HT1080 (cell line): ENCODE results near the gene DCLK1. TPM values are rescaled to one million over a fixed set of nuclear protein-coding genes. Genes with fewer than 3 reads are reported as not detected.

ENCODE experiments used
- DNase-seq: peaks from one replicate; pipeline ENCODE4 v3.0.0-alpha.2; 2015; ENCODE audit warnings: low read depth
- total RNA-seq: library from RNA; depleted of rRNA; stranded (reverse); fragments of >200 nt; shearing (Covaris generic); gene quantifications from 2 replicates; pipeline ENCODE4 v1.2.3, GENCODE V29; 2014; rRNA removed

DCLK1 gene
- total RNA-seq, 1 experiment from 2014 or later, result 5.2 TPM

GRCh38 chr13:35720290-35720689 lies 410.9 kb downstream of the DCLK1 start:
- DNase-seq, result no peak

Other genes with a start within 250 kb of the DCLK1 start
- gene SOHLH2, start 83.2 kb upstream of the DCLK1 start, total RNA-seq, result 0.07 and 0.48 TPM in 2 replicates
- 2.0 and 2.3 TPM in 2 replicates for gene CCDC169, start 166.4 kb upstream of the DCLK1 start, total RNA-seq
- gene SPART, start 215.0 kb upstream of the DCLK1 start, total RNA-seq, result 52.0 and 72.2 TPM in 2 replicates